ENCODE data around the gene SLC38A1.

DNA sequence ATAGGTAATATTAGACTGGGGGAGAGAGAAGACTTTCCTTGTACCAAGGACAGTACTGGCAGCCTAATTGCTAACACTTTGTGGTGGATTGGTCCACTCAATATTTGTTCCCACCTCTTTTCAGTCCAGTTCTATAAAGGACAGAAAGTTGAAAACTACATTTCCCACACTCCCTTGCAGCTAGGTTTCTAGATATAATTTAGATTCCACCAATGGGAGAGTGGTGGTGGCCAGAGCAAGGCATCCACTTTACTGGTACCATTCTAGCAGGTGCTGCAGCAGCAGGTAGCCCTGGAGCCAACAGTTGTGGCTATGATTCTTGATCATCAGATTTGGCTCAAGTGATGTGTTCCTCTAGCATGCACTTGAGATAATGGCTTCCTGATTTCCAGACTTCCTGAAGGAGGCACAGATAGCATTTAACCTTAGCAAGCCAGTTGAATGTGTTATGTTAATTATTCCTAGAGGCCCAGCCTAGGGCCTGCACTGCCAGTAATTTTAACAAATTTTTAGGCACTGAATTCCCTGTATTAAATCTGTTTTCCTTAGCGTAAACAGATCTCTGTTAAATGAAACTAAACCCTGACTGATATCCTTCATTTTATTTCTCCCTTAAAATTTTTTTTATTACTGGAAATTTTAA, 24.4 kb downstream of the SLC38A1 start:
- TF ChIP-seq, protein P1, sequence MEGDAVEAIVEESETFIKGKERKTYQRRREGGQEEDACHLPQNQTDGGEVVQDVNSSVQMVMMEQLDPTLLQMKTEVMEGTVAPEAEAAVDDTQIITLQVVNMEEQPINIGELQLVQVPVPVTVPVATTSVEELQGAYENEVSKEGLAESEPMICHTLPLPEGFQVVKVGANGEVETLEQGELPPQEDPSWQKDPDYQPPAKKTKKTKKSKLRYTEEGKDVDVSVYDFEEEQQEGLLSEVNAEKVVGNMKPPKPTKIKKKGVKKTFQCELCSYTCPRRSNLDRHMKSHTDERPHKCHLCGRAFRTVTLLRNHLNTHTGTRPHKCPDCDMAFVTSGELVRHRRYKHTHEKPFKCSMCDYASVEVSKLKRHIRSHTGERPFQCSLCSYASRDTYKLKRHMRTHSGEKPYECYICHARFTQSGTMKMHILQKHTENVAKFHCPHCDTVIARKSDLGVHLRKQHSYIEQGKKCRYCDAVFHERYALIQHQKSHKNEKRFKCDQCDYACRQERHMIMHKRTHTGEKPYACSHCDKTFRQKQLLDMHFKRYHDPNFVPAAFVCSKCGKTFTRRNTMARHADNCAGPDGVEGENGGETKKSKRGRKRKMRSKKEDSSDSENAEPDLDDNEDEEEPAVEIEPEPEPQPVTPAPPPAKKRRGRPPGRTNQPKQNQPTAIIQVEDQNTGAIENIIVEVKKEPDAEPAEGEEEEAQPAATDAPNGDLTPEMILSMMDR (conservative IDR thresholded peaks at IDR 0.05; ENCODE audit: low read depth in 2 of 2), result no peak
- TF ChIP-seq, protein P2, sequence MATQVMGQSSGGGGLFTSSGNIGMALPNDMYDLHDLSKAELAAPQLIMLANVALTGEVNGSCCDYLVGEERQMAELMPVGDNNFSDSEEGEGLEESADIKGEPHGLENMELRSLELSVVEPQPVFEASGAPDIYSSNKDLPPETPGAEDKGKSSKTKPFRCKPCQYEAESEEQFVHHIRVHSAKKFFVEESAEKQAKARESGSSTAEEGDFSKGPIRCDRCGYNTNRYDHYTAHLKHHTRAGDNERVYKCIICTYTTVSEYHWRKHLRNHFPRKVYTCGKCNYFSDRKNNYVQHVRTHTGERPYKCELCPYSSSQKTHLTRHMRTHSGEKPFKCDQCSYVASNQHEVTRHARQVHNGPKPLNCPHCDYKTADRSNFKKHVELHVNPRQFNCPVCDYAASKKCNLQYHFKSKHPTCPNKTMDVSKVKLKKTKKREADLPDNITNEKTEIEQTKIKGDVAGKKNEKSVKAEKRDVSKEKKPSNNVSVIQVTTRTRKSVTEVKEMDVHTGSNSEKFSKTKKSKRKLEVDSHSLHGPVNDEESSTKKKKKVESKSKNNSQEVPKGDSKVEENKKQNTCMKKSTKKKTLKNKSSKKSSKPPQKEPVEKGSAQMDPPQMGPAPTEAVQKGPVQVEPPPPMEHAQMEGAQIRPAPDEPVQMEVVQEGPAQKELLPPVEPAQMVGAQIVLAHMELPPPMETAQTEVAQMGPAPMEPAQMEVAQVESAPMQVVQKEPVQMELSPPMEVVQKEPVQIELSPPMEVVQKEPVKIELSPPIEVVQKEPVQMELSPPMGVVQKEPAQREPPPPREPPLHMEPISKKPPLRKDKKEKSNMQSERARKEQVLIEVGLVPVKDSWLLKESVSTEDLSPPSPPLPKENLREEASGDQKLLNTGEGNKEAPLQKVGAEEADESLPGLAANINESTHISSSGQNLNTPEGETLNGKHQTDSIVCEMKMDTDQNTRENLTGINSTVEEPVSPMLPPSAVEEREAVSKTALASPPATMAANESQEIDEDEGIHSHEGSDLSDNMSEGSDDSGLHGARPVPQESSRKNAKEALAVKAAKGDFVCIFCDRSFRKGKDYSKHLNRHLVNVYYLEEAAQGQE (IDR thresholded peaks at IDR 0.05; ENCODE audit: unreplicated experiment), result no peak

All from GM23338 (cell line).